Stomach (tissue), 4 donors: ENCODE data around the gene NR4A1.

Source experiments
- POLR2A ChIP-seq, 4 donors: fragments of 450-650 bp; IDR thresholded peaks; one replicate each; pipeline ENCODE4 v1.6.1; 2016; ENCODE audit warnings: antibody characterized with exemption in 4 of 4, control low read depth in 2 of 4, mild to moderate bottlenecking in 1 of 4, moderate library complexity in 1 of 4
- TF ChIP-seq, protein P1 (sequence below), 7 experiments: fragments of 450-650 bp in 4 of 7; fragments of 200-600 bp in 3 of 7; sonication (generic) in 3 of 7; IDR thresholded peaks; one replicate each; pipeline ENCODE4 v1.5.1; 2016 to 2019; ENCODE audit warnings: antibody characterized with exemption in 7 of 7, control low read depth in 2 of 7, mild to moderate bottlenecking in 1 of 7

DNA sequence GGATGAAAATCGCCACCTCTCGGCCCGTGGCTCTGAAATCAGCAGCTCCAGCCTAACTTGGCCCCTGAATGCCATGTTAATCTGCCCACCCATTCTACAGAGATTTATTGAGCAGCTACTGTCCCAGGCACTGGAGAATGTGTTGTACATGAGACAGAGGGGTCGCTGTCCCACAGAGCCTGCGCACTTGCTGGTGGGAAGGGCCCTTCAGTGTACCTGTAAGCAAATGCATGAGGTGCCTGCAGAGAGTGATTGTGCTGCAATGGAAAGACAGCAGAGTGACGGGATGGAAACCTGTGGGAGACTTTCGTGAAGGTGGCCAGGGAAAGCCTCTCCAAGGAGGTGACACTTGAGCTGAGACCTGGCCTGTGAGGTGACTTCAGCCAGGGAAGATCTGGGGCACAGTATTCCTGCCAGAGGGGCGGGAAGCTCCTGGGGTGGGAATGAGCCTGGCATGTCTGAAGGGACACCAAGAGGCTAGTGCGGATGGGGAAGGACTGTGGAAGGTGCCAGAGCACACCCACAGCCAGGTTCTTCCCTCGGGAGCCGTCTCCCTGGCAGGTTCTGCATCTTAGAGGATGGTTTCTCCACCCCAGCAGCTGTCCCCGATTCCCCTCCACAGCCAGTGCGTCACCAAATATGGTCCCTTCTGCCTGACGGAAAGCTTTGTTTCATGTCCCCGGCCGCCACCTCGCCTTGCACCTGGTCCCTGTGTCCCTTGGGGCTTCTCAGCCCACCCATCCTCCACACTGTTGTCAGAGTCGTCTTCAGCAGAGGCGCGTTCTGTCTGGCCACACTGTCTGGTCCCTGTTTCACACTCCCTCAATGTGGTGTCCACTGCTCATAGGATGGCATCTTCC is 36.9 kb downstream of the NR4A1 start:
- TF ChIP-seq, protein P1, sequence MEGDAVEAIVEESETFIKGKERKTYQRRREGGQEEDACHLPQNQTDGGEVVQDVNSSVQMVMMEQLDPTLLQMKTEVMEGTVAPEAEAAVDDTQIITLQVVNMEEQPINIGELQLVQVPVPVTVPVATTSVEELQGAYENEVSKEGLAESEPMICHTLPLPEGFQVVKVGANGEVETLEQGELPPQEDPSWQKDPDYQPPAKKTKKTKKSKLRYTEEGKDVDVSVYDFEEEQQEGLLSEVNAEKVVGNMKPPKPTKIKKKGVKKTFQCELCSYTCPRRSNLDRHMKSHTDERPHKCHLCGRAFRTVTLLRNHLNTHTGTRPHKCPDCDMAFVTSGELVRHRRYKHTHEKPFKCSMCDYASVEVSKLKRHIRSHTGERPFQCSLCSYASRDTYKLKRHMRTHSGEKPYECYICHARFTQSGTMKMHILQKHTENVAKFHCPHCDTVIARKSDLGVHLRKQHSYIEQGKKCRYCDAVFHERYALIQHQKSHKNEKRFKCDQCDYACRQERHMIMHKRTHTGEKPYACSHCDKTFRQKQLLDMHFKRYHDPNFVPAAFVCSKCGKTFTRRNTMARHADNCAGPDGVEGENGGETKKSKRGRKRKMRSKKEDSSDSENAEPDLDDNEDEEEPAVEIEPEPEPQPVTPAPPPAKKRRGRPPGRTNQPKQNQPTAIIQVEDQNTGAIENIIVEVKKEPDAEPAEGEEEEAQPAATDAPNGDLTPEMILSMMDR (IDR thresholded peaks at IDR 0.05), result no peak
- TF ChIP-seq POLR2A (IDR thresholded peaks at IDR 0.05), result no peak
